ENCODE results near the gene GATAD2A.

- no peak for TF ChIP-seq POLR2A (IDR thresholded peaks at IDR 0.05)
- TF ChIP-seq, protein P1, sequence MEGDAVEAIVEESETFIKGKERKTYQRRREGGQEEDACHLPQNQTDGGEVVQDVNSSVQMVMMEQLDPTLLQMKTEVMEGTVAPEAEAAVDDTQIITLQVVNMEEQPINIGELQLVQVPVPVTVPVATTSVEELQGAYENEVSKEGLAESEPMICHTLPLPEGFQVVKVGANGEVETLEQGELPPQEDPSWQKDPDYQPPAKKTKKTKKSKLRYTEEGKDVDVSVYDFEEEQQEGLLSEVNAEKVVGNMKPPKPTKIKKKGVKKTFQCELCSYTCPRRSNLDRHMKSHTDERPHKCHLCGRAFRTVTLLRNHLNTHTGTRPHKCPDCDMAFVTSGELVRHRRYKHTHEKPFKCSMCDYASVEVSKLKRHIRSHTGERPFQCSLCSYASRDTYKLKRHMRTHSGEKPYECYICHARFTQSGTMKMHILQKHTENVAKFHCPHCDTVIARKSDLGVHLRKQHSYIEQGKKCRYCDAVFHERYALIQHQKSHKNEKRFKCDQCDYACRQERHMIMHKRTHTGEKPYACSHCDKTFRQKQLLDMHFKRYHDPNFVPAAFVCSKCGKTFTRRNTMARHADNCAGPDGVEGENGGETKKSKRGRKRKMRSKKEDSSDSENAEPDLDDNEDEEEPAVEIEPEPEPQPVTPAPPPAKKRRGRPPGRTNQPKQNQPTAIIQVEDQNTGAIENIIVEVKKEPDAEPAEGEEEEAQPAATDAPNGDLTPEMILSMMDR (IDR thresholded peaks at IDR 0.05 in 4 of 5, conservative IDR thresholded peaks at IDR 0.05 in 1 of 5) = no peak
These were observed 81.8 kb downstream of the GATAD2A start for GRCh38 chr19:19487077-19487949.
